Mammary microvascular endothelial cell (primary cell): ENCODE data around the gene NPIPA2. TPM values are rescaled to one million over a fixed set of nuclear protein-coding genes. Genes with fewer than 3 reads are reported as not detected.

Experiments used
- total RNA-seq: library from RNA; depleted of rRNA; stranded (reverse); fragments of >200 nt; gene quantifications from 2 replicates; pipeline ENCODE4 v1.2.3, GENCODE V29; 2015

NPIPA2 gene
- 0.33 TPM in 1 of 2 replicates, not detected in the other for total RNA-seq

DNA sequence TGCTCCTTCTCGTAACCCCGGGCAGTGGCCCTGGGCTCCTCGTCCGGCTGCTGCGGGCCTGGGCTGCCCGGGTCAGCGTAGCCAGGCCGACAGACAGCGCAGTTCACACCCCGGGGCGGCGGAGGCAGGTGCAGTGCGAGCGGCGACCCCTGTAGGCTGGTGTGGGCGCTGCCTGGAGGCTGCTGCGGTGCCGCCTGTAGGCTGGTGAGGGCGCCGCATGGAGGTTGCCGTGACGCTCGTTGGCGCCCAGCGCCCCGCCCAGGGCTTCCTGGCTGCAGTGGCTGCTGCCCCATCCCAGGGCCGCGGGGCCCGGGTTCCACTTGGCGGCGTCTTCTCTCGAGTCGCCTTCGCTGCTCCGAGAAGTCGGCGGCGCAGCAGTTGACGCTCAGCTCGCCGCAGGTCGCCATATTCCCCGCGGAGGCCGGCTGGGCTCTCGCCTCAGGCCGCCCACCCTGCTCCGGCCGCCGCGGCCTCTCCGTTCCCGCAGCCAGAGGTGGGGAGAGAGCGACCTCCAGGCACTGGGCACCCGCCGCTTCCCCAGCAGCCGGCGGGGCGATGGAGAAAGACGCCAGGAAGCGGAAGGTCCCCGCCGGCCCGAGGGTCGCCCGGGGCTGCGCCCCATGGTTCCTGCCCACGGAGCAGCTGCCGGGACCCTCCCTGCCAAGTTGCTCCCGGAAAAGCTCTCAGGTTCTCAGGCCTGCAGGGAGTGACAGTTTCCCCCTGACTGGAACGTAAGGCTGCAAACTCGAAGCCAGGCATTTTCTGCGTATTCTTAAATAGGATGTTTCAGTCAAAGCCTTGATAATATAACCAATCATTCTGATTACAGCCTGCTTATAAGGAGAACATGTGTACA, at the start of gene NPIPA2:
Gene NPIPA2 (plus strand): TSS at position 261 of the 856 bp plus-strand sequence. CDS start 5,533 bp downstream, outside the sequence.

DNA sequence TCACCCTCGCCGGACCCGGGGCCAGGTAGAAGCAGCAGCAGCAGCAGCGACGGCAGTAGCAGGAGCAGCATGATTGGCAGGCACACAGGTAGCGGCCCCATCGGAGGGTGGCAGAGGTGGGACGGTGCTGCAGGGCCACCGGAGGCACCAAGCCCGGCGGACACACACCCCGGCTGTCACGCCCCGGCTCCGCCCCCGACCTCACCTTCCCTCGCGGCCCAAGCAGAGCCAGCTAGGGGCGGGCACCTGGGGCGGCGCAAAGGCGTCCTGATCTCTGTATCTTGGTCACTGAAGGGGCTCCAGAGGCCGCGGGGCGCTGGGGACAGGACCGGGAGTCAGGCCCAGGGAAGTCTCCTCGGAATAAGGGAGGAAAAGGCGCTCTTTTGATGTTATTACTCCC, 48.2 kb upstream of the NPIPA2 start, which contains the start of gene PLA2G10:
Gene PLA2G10 (minus strand): TSS at position 180 of the 400 bp plus-strand sequence. CDS start 79 bp downstream, at position 101.

DNA sequence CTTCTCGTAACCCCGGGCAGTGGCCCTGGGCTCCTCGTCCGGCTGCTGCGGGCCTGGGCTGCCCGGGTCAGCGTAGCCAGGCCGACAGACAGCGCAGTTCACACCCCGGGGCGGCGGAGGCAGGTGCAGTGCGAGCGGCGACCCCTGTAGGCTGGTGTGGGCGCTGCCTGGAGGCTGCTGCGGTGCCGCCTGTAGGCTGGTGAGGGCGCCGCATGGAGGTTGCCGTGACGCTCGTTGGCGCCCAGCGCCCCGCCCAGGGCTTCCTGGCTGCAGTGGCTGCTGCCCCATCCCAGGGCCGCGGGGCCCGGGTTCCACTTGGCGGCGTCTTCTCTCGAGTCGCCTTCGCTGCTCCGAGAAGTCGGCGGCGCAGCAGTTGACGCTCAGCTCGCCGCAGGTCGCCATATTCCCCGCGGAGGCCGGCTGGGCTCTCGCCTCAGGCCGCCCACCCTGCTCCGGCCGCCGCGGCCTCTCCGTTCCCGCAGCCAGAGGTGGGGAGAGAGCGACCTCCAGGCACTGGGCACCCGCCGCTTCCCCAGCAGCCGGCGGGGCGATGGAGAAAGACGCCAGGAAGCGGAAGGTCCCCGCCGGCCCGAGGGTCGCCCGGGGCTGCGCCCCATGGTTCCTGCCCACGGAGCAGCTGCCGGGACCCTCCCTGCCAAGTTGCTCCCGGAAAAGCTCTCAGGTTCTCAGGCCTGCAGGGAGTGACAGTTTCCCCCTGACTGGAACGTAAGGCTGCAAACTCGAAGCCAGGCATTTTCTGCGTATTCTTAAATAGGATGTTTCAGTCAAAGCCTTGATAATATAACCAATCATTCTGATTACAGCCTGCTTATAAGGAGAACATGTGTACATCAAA, 38.9 kb upstream of the NPIPA2 start, which contains the start of gene NPIPA3:
Gene NPIPA3 (plus strand): TSS at position 256 of the 856 bp plus-strand sequence. CDS start 5,533 bp downstream, outside the sequence.

Other genes starting within 250 kb of the NPIPA2 start
- 20.4 and 26.2 TPM in 2 replicates for gene PARN, start 112.3 kb upstream of the NPIPA2 start, total RNA-seq
- gene BFAR, start 109.6 kb upstream of the NPIPA2 start, total RNA-seq, result 76.4 and 77.0 TPM in 2 replicates
- gene PLA2G10, start 48.2 kb upstream of the NPIPA2 start, total RNA-seq, result not detected in 2 replicates
- 0.33 TPM in 1 of 2 replicates, not detected in the other for gene NPIPA3, start 39.1 kb upstream of the NPIPA2 start, total RNA-seq
- 68.8 and 80.9 TPM in 2 replicates for gene NOMO1, start 91.2 kb downstream of the NPIPA2 start, total RNA-seq
- 5.9 and 11.8 TPM in 2 replicates for gene NPIPA1, start 194.9 kb downstream of the NPIPA2 start, total RNA-seq
- 46.2 and 47.4 TPM in 2 replicates for gene PDXDC1, start 232.5 kb downstream of the NPIPA2 start, total RNA-seq